HT-29 (cell line): ENCODE measurements around the gene PALB2. TPM values are rescaled to one million over a fixed set of nuclear protein-coding genes. Genes with fewer than 3 reads are reported as not detected.

Experiments
- DNase-seq: peaks from one replicate; pipeline ENCODE4 v3.0.0-alpha.2; 2015; ENCODE audit warnings: low spot score
- total RNA-seq: library from RNA; depleted of rRNA; stranded (reverse); fragments of >200 nt; shearing (Covaris generic); gene quantifications from 2 replicates; pipeline ENCODE4 v1.2.3, GENCODE V29; 2014; rRNA removed

The PALB2 gene
- total RNA-seq = 7.0 and 7.9 TPM in 2 replicates

- DNase-seq = peak; percentile 95
Observed at GRCh38 chr16:23640931-23641765, at the start of gene PALB2, which contains the start of gene DCTN5. TSS of gene PALB2 (minus strand) at chr16:23641310. CDS start at chr16:23641157, 153 bp downstream. TSS of gene DCTN5 (plus strand) at chr16:23641466. CDS start at chr16:23641543, 77 bp downstream.

GRCh38 chr16:23689442-23690187 lies 48.5 kb upstream of the PALB2 start:
- DNase-seq = no peak

DNA sequence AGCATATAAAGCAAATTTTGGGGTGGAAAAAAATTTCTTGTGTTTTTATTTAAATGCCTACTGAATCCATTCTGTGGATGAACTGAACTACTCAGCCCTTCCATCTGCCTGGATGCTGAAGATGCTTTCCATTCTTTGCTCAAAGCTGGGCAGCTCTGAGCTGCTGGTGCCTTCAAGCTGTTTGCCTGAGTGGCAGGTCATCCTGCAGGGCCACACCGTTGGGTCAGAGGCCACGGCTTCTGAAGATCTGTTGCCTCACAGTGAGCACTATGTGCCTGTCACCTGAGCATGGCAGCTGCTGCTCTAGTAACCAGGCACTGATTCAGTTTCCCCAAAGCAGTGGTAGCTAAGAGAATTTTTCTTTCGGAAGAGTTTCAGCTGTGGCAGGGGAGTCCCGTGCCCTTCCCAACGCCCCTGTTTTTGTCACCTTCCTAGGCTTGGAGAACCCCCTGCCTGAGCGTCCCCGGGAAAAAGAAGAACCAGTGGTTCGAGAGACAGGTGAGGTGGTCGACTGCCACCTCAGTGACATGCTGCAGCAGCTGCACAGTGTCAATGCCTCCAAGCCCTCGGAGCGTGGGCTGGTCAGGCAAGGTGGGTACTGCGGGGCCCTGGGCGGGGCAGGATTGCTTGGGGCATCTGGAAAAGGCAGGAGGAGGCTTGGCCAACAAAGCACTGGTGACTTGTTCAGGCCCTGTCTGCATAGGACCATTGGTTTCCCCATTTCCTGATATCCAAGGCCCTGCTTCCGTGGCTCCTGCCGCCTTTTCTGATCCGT lies 46.1 kb upstream of the PALB2 start:
- DNase-seq = no peak

- no peak for DNase-seq
Observed at GRCh38 chr16:23683487-23683886, 42.4 kb upstream of the PALB2 start.

- DNase-seq = no peak
Observed at GRCh38 chr16:23682181-23682580, 41.1 kb upstream of the PALB2 start.

GRCh38 chr16:23679986-23680336 lies 38.9 kb upstream of the PALB2 start:
- DNase-seq = peak; percentile 18

DNA sequence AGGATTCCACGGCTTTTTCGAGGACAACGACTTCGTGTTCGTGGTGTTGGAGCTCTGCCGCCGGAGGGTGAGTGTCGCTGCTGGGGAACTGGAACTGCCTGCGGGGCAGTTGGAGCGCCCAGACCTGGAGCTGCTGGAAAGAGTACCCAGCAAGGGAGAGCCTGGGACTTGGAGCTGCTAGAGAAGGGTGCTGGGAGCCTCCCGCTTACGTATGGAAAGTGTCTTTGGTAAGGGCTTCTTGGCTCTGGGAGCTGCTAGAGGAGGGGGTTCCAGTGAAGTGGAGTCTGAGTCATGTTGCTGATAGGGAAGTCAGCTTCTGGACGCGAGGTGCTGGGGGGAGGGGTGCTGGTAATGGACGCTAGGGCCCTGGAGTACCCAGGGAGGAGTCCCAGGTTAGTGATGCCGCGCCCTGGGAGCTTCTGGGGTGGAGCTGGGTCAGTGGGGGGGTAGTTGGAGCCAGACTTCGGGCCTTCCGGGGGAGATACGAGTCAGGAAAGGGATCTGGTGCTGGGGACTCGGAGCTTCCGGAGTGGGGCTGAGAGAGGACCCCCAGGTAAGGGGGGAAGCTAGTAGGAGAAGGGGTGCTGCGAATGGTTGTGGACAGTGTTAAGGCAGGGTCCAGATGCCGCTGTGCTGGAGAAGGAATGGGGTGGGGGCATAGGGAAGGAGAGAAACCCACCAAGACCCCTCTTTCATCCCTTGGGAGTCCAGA lies 38.3 kb upstream of the PALB2 start:
- DNase-seq = peak; percentile 68

- DNase-seq = peak; percentile 93
Observed at GRCh38 chr16:23678430-23679273, 37.5 kb upstream of the PALB2 start, which contains the start of gene PLK1. TSS of gene PLK1 (plus strand) at chr16:23678889. CDS start at chr16:23678933, 44 bp downstream.

GRCh38 chr16:23676924-23677480 lies 35.9 kb upstream of the PALB2 start:
- no peak for DNase-seq

- DNase-seq = no peak
Observed at GRCh38 chr16:23673971-23674614, 33.0 kb upstream of the PALB2 start.

- no peak for DNase-seq
Observed at GRCh38 chr16:23670137-23670776, 29.1 kb upstream of the PALB2 start.

- DNase-seq = no peak
Observed at GRCh38 chr16:23668873-23669272, 27.8 kb upstream of the PALB2 start.

GRCh38 chr16:23668225-23668624 lies 27.1 kb upstream of the PALB2 start:
- DNase-seq = no peak

GRCh38 chr16:23667355-23667659 lies 26.2 kb upstream of the PALB2 start:
- DNase-seq = no peak

DNA sequence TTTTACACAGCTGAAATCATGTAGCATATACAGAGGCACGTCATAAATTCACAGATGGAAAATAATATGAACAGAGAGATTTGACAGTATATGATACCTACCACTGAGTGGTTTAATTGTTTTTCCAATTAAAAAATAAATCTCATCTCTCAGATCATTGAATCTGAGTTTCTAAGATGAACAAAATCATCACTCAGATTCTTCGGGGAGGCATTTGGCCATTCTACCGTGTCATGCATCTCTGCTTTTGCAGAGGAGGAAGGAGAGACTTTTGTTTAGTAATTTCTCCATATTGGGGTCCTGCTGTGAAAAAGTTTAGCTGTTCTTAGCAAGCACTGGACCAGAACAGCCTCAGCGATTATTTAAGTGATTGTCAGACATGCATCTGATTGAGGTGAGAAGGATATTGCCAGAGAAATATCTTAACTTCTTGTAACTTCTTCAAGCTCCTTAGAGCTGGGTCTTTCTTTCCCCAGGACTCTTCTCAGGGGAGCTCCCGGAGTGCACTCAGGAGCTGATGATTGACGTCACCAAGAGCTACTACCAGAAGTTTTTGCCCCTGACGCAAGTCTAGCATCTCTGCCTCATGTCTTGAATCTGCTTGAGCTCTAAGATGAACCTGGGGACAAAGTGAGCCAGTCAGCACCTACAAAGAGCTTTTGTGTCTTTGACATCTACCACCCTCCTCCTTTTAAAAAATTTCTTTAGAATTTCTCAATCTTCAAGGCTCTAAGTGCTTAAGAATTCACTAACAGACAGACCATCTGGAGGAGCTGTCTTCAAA lies 25.7 kb upstream of the PALB2 start:
- DNase-seq = no peak

DNA sequence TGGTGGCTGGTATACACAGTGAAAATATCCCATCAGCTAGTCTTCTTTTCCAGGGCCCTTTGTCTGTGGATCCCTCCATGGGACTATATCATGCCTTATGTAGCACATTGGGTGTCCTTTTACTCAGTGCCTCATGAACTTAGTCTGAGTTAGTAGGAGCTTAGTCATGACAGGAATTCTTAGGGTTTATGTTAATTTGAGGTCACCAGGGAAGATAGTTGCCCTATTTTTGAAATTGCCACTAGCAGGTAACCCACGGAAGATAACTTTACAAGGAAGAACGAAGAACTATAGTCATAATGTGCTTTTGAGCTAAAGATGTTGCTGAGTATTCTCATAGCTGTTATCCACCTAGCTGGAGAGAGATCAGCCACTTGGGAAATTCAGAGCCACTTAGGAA lies 22.8 kb upstream of the PALB2 start:
- DNase-seq = no peak

DNA sequence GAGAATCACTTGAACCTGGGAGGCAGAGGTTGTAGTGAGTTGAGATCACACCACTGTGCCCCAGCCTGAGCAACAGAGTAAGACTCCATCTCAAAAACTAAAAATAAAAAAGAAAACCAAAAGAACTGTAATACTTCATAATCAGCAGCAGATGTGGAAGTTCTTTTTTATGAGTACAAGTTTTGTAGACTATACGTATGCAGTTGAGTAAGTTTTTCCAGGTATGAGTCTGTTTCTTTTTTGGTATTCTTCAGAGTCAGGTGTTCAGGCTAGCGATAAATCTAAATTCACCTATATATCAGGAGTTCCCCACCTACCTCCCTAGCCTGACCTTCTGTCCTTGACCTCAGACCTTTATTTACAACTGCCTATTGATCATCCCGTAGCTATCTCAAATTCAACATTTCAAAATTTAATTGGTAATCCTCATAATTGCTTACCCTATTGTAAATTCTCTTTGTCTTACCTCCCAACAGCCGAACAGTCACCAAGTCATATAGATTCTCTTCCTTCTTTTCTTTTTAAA lies 10.9 kb upstream of the PALB2 start:
- no peak for DNase-seq
